Neural cell (in vitro differentiated cells): ENCODE results near the gene LRRC4B. TPM values are rescaled to one million over a fixed set of nuclear protein-coding genes. Genes with fewer than 3 reads are reported as not detected.

Experiments
- H2AFZ ChIP-seq: fragments of 200-600, 300-800 bp; sonication (generic), shearing (Covaris generic); 2 replicates; pipeline ENCODE4 v1.6.0; 2014; ENCODE audit warnings: low read depth, mild to moderate bottlenecking, antibody characterized with exemption, low read length, moderate library complexity
- H3F3A ChIP-seq: fragments of 200-600 bp; shearing (Covaris generic); 2 replicates; pipeline ENCODE4 v1.6.1; 2016; ENCODE audit warnings: mild to moderate bottlenecking, moderate library complexity, mixed read lengths, antibody characterized with exemption, low read length; ENCODE audit not compliant: insufficient read depth, poor library complexity, severe bottlenecking
- H3K27ac ChIP-seq: fragments of 200-600, 300-800 bp; sonication (generic), shearing (Covaris generic); 2 replicates; pipeline ENCODE4 v1.5.1; 2014; ENCODE audit warnings: mild to moderate bottlenecking, low read length, moderate library complexity
- H3K27me3 ChIP-seq: fragments of 300-800, 200-600 bp; sonication (generic), shearing (Covaris generic); 2 replicates; pipeline ENCODE4 v1.6.0; 2014; ENCODE audit warnings: mild to moderate bottlenecking, low read depth, low read length, moderate library complexity; ENCODE audit not compliant: insufficient read depth
- H3K36me3 ChIP-seq: fragments of 300-800, 200-600 bp; sonication (generic), shearing (Covaris generic); 2 replicates; pipeline ENCODE4 v1.5.1; 2014; ENCODE audit warnings: mild to moderate bottlenecking, antibody characterized with exemption, low read length, moderate library complexity; ENCODE audit not compliant: insufficient read depth
- H3K4me2 ChIP-seq: fragments of 300-800, 200-600 bp; sonication (generic), shearing (Covaris generic); 2 replicates; pipeline ENCODE4 v1.6.0; 2014; ENCODE audit warnings: mild to moderate bottlenecking, low read length
- H3K4me3 ChIP-seq: fragments of 300-800, 200-600 bp; sonication (generic), shearing (Covaris generic); 2 replicates; pipeline ENCODE4 v1.5.1; 2014; ENCODE audit warnings: mild to moderate bottlenecking, low read length, moderate library complexity
- H3K79me2 ChIP-seq: fragments of 200-600 bp; shearing (Covaris generic); replicated peaks from 2 replicates; pipeline ENCODE4 v1.6.0; 2014; ENCODE audit warnings: mild to moderate bottlenecking, low read length, moderate library complexity; ENCODE audit not compliant: insufficient read depth
- H3K9ac ChIP-seq: fragments of 300-800, 200-600 bp; sonication (generic), shearing (Covaris generic); 2 replicates; pipeline ENCODE4 v1.6.1; 2016; ENCODE audit warnings: mild to moderate bottlenecking, low read length, mixed read lengths
- H3K9me2 ChIP-seq: fragments of 200-600 bp; shearing (Covaris generic); 2 replicates; pipeline ENCODE4 v1.6.1; 2016; ENCODE audit warnings: mild to moderate bottlenecking, low read length, mixed read lengths; ENCODE audit not compliant: insufficient read depth
- H3K9me3 ChIP-seq: fragments of 200-600, 300-800 bp; sonication (generic), shearing (Covaris generic); 2 replicates; pipeline ENCODE4 v1.6.1; 2016; ENCODE audit warnings: mild to moderate bottlenecking, mixed run types, low read length, moderate library complexity, mixed read lengths
- H4K20me1 ChIP-seq: fragments of 200-600 bp; shearing (Covaris generic); 2 replicates; pipeline ENCODE4 v1.6.1; 2016; ENCODE audit warnings: mild to moderate bottlenecking, mixed run types; ENCODE audit not compliant: insufficient read depth
- EP300 ChIP-seq: fragments of 450-650 bp; conservative IDR thresholded peaks from 2 replicates; pipeline ENCODE4 v1.6.1; 2014; ENCODE audit warnings: antibody characterized with exemption, mild to moderate bottlenecking, moderate library complexity; ENCODE audit not compliant: poor library complexity, severe bottlenecking
- EZH2 ChIP-seq: fragments of 200-600, 300-800 bp; shearing (Covaris generic), sonication (generic); IDR thresholded peaks from 2 replicates; pipeline ENCODE4 v1.6.1; 2014; ENCODE audit warnings: antibody characterized with exemption, low read length, borderline replicate concordance, mild to moderate bottlenecking; ENCODE audit not compliant: insufficient read depth, poor library complexity, severe bottlenecking
- MXI1 ChIP-seq: fragments of 450-650 bp; conservative IDR thresholded peaks from 2 replicates; pipeline ENCODE4 v1.6.1; 2014; ENCODE audit warnings: antibody characterized with exemption, mild to moderate bottlenecking; ENCODE audit not compliant: poor library complexity, severe bottlenecking
- POLR2AphosphoS5 ChIP-seq: IDR thresholded peaks from 2 replicates; pipeline ENCODE4 v1.6.1; 2012
- RAD21 ChIP-seq: fragments of 450-650 bp; conservative IDR thresholded peaks from 2 replicates; pipeline ENCODE4 v1.6.1; 2014; ENCODE audit warnings: antibody characterized with exemption, mild to moderate bottlenecking, moderate library complexity
- SMC3 ChIP-seq: fragments of 450-650 bp; conservative IDR thresholded peaks from 2 replicates; pipeline ENCODE4 v1.6.1; 2014; ENCODE audit warnings: antibody characterized with exemption, mild to moderate bottlenecking, moderate library complexity; ENCODE audit not compliant: poor library complexity
- TAF1 ChIP-seq: IDR thresholded peaks from 2 replicates; pipeline ENCODE4 v1.6.1; 2012; ENCODE audit warnings: low read depth
- polyA plus RNA-seq: library from polyadenylated mRNA; depleted of rRNA; stranded (reverse); fragments of >200 nt; gene quantifications from 2 replicates; pipeline ENCODE4 v1.2.3, GENCODE V29; 2014
- TF ChIP-seq, protein P1 (sequence below): IDR thresholded peaks from 2 replicates; pipeline ENCODE4 v1.6.1; 2012; ENCODE audit warnings: borderline replicate concordance
- TF ChIP-seq, protein P2 (sequence below): fragments of 450-650 bp; IDR thresholded peaks from 2 replicates; pipeline ENCODE4 v1.5.1; 2014; ENCODE audit warnings: antibody characterized with exemption, mild to moderate bottlenecking, moderate library complexity; ENCODE audit not compliant: poor library complexity, severe bottlenecking

The LRRC4B gene
- polyA plus RNA-seq, 1 donor from 2014 or later, result 83.1 TPM

DNA sequence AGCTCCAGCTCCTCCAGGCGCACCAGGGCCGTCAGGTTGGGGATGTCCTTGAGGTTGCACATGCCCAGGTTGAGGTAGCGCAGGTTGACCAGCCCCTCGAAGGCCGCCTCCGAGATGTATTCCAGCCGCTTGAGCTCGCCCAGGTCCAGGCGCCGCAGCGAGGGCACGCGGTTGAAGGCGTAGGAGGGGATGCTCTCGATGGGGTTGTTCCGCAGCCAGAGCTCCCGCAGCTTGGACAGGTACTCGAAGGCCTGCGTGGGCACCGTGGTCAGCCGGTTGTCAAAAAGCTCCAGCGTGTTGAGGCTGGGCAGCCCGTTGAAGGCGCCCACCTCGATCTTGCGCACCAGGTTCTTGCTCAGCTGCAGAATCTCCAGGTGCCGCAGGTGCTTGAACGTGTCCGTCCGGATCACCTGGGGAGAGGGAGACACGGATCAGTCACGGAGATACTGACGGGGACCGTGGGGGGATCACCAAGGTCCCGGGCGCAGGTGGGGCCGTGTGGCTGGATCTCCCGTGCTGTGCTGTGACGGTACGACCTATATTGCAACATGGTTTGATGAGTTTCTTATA is 49.1 kb downstream of the LRRC4B start:
- Histone ChIP-seq H3K36me3 (peaks cover 10% of the 10 kb centered on the region), H4K20me1 (no peaks in the 10 kb centered on the region), H3F3A (no peaks in the 10 kb centered on the region), H3K79me2 (no peaks in the 10 kb centered on the region), H3K4me3 (no peak overlapping the region), H3K9me2 (no peaks in the 10 kb centered on the region), H3K4me2 (no peak overlapping the region), H2AFZ (no peak overlapping the region), H3K9ac (no peak overlapping the region), H3K27me3 (no peaks in the 10 kb centered on the region), H3K9me3 (peaks cover 5% of the 10 kb centered on the region), H3K27ac (no peak overlapping the region)
- TF ChIP-seq MXI1, result no peak
- TF ChIP-seq TAF1, result no peak
- TF ChIP-seq RAD21, result no peak
- no peak for TF ChIP-seq POLR2AphosphoS5
- TF ChIP-seq, protein P1, sequence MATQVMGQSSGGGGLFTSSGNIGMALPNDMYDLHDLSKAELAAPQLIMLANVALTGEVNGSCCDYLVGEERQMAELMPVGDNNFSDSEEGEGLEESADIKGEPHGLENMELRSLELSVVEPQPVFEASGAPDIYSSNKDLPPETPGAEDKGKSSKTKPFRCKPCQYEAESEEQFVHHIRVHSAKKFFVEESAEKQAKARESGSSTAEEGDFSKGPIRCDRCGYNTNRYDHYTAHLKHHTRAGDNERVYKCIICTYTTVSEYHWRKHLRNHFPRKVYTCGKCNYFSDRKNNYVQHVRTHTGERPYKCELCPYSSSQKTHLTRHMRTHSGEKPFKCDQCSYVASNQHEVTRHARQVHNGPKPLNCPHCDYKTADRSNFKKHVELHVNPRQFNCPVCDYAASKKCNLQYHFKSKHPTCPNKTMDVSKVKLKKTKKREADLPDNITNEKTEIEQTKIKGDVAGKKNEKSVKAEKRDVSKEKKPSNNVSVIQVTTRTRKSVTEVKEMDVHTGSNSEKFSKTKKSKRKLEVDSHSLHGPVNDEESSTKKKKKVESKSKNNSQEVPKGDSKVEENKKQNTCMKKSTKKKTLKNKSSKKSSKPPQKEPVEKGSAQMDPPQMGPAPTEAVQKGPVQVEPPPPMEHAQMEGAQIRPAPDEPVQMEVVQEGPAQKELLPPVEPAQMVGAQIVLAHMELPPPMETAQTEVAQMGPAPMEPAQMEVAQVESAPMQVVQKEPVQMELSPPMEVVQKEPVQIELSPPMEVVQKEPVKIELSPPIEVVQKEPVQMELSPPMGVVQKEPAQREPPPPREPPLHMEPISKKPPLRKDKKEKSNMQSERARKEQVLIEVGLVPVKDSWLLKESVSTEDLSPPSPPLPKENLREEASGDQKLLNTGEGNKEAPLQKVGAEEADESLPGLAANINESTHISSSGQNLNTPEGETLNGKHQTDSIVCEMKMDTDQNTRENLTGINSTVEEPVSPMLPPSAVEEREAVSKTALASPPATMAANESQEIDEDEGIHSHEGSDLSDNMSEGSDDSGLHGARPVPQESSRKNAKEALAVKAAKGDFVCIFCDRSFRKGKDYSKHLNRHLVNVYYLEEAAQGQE, result no peak

DNA sequence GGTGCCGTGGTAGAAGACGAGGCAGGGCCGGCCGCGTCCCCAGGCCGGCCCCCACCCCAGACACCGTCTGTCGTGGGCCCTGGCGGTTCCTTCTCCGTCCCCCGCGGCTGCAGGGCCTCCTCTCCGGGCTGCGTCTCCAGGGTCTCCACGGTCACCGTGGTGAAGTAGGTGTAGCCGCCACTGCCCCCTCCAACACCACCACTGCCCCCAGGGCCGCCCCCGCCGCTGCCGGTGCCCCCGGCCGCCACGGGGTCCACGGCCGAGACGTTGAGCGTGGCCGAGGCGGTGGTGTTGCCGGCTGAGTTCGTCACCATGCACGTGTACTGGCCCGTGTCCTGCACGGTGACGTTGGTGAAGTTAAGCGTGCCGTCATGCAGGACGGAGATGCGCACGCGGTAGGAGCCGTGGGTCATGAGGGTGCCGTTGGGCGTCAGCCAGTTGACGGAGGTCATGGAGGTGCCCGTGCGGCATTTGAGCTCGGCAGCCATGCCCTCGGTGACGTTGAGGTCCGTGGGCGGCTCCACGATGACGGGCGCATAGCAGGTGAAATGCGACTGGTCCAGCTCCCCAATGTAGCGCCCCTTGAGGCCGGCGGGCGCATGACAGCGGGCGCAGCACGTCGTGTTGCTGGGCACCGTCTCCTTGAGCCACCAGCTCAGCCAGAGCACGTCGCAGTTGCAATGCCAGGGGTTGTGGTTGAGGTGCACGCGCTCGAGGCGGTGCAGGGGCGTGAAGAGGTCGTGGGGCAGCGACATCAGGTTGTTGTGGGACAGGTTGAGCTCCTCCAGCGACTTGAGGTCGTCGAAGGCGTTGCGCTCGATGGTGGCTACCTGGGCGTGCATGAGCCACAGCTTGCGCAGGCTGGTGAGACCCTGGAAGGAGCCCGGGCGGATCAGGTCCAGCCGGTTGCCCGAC is 49.9 kb downstream of the LRRC4B start:
- TF ChIP-seq, protein P2, sequence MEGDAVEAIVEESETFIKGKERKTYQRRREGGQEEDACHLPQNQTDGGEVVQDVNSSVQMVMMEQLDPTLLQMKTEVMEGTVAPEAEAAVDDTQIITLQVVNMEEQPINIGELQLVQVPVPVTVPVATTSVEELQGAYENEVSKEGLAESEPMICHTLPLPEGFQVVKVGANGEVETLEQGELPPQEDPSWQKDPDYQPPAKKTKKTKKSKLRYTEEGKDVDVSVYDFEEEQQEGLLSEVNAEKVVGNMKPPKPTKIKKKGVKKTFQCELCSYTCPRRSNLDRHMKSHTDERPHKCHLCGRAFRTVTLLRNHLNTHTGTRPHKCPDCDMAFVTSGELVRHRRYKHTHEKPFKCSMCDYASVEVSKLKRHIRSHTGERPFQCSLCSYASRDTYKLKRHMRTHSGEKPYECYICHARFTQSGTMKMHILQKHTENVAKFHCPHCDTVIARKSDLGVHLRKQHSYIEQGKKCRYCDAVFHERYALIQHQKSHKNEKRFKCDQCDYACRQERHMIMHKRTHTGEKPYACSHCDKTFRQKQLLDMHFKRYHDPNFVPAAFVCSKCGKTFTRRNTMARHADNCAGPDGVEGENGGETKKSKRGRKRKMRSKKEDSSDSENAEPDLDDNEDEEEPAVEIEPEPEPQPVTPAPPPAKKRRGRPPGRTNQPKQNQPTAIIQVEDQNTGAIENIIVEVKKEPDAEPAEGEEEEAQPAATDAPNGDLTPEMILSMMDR, result no peak
- no peak for TF ChIP-seq MXI1
- TF ChIP-seq EZH2, result no peak
- TF ChIP-seq TAF1, result no peak
- TF ChIP-seq SMC3, result no peak
- TF ChIP-seq EP300, result no peak
- TF ChIP-seq, protein P1, result no peak
- TF ChIP-seq POLR2AphosphoS5, result no peak
- TF ChIP-seq RAD21, result no peak
- H3K9ac ChIP-seq, result no peak overlapping the region
- no peaks in the 10 kb centered on the region for H4K20me1 ChIP-seq
- peaks cover 5% of the 10 kb centered on the region for H3K9me3 ChIP-seq
- H3K4me2 ChIP-seq, result no peak overlapping the region
- no peaks in the 10 kb centered on the region for H3F3A ChIP-seq
- no peak overlapping the region for H3K4me3 ChIP-seq
- no peak overlapping the region for H3K27ac ChIP-seq
- H3K36me3 ChIP-seq, result peaks cover 10% of the 10 kb centered on the region
- H2AFZ ChIP-seq, result no peak overlapping the region
- no peaks in the 10 kb centered on the region for H3K79me2 ChIP-seq
- H3K27me3 ChIP-seq, result no peaks in the 10 kb centered on the region
- H3K9me2 ChIP-seq, result no peaks in the 10 kb centered on the region
